ENCODE data around the gene DTX3L.

GRCh38 chr3:122582390-122582789 is 18.3 kb downstream of the DTX3L start:
- TF ChIP-seq CTCF (conservative IDR thresholded peaks at IDR 0.05) = no peak
- no peak for TF ChIP-seq EZH2 (IDR thresholded peaks at IDR 0.05; ENCODE audit: low read depth)
